Heart left ventricle (tissue), 13 donors: ENCODE results near the gene GPATCH3.

Experiments
- POLR2A ChIP-seq, 2 donors: fragments of 450-650 bp; IDR thresholded peaks; one replicate each; pipeline ENCODE4 v1.6.1; 2017; ENCODE audit warnings: antibody characterized with exemption in 2 of 2, mild to moderate bottlenecking in 2 of 2, moderate library complexity in 2 of 2
- TF ChIP-seq, protein P1 (sequence below), 12 donors: fragments of 200-600 bp; sonication (generic) in 4 of 12; IDR thresholded peaks; one replicate each; pipeline versions ENCODE4 v1.5.0 to v1.8.0; 2018 to 2022; ENCODE audit warnings: antibody characterized with exemption in 12 of 12, mild to moderate bottlenecking in 5 of 12
- donor health status: ischemic (EF 13 %, LVEDD 7.1; RV severe dilation, severe dysfunction).
- donor health status: DM: no; HTN: yes; CAD: no.
- donor health status: DM: no; HTN: no; CAD: no.
- donor health status: ischemic (EF 25% LVEDD 6.9; RV normal size, moderate dysfunction).
- donor health status: ischemic (EF 25% LVEDD 5.7; RV mildly dilated, moderate dysfunction).
- donor health status: ischemic (EF 35%, LVEDD 5.7; RV mildly dilated, moderate dysfunction).
- donor health status: nonischemic (EF 11% LVEDD 7.7; RV severe dilation, severe dysfunction).
- donor health status: DM: yes; HTN: yes; CAD: no.
- donor health status: PGD.
- donor health status: ischemic (EF 29% LVEDD 5.4; RV normal size, mild dysfunction).
- donor health status: nonischemic (EF 23%, LVEDD 6.1; RV moderate dilation, normal function).

DNA sequence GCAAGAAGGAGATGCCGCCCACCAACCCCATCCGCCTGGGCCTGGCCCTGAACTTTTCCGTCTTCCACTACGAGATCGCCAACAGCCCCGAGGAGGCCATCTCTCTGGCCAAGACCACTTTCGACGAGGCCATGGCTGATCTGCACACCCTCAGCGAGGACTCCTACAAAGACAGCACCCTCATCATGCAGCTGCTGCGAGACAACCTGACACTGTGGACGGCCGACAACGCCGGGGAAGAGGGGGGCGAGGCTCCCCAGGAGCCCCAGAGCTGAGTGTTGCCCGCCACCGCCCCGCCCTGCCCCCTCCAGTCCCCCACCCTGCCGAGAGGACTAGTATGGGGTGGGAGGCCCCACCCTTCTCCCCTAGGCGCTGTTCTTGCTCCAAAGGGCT, 36.6 kb downstream of the GPATCH3 start:
- no peak for TF ChIP-seq POLR2A (IDR thresholded peaks at IDR 0.05)
- TF ChIP-seq, protein P1, sequence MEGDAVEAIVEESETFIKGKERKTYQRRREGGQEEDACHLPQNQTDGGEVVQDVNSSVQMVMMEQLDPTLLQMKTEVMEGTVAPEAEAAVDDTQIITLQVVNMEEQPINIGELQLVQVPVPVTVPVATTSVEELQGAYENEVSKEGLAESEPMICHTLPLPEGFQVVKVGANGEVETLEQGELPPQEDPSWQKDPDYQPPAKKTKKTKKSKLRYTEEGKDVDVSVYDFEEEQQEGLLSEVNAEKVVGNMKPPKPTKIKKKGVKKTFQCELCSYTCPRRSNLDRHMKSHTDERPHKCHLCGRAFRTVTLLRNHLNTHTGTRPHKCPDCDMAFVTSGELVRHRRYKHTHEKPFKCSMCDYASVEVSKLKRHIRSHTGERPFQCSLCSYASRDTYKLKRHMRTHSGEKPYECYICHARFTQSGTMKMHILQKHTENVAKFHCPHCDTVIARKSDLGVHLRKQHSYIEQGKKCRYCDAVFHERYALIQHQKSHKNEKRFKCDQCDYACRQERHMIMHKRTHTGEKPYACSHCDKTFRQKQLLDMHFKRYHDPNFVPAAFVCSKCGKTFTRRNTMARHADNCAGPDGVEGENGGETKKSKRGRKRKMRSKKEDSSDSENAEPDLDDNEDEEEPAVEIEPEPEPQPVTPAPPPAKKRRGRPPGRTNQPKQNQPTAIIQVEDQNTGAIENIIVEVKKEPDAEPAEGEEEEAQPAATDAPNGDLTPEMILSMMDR (IDR thresholded peaks at IDR 0.05), result no peak
